Hypothalamus (tissue), 51 donors: Measurements from ENCODE around the gene CAGE1.
A peak's percentile ranks its signal among the peaks of the same experiment; 100 is the strongest.
"Not testable (repeated sequence)": the region's sequence is repeated elsewhere in the genome, so short reads cannot be mapped to it uniquely, and the experiment has no call there.

Experiments
- DNase-seq, 51 donors: peaks; one replicate each; lab custom pipeline; 2025; lab: John Stamatoyannopoulos, UW

CAGE1 gene

DNA sequence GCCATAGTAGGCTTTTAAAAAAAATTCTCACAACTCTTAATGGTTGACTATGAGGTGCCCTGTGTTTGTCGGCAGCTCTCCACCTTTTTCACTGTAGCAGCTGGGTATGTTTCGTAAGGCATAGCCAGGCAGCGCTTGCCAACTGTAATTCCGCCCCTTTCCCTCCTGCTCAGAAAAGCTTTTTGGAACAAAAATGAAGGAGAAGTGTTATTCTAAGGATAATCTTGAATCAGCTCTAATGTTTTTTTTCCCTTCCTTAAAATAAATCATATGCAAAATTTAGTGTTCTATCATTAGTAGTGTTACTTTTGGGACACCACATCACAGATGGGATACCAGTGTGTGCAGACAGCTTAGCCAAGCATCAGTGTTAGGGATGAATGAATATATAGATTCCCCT is 21.3 kb upstream of the CAGE1 start:
- no peak for DNase-seq

DNA sequence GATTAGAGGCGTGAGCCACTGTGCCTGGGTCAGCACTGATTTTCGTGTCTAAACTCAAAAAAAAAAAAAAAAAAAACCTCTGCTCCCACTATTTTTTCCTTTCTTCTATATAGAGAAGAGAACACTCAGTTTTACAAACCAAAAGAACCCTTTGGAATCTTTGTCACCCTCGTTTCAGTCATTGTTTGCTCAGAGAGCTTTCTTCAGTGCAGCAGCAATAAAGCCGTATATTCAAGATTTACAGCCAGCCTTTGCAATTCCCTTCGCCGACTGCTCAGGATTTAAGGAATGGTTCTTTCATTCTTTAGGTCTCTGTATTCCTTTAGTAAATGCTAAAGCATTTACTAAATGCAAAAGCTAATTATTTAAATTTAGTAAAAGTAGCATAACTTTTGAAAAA is 20.2 kb upstream of the CAGE1 start:
- DNase-seq: no peak

DNA sequence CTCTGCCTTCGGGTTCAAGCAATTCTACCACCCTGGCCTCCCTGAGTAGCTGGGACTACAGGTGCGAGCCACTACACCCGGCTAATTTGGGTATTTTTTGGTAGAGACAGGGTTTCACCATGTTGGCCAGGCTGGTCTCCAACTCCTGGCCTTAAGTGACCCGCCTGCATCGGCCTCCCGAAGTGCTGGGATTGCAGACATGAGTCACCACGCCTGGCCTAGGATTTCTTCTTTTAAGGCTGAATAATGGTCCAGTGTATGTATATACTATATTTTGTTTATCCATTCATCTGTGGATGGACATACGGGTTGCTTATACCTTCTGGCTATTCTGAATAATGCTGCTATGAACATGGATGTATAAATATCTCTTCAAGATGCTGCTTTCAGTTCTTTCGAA is 17.2 kb upstream of the CAGE1 start:
- DNase-seq: no peak

DNA sequence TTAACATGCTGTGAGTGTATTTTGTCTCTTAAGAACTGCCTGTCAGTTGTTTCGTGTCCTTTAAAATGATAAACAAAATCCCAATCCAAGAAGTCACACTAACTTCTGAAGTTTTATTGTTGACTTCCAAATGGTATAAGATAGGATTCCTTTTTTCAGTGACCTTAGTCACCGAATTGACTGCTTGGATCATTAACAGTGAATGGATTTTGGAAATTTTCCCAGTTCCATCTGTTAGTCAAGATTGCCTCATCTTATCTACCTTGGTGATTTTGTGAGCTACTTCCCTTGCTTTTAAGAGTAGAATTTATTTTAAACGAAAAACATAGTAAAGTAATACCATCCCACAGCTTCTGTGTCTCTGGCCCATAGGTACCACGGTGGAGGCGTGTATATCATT is 15.0 kb upstream of the CAGE1 start:
- DNase-seq: no peak

DNA sequence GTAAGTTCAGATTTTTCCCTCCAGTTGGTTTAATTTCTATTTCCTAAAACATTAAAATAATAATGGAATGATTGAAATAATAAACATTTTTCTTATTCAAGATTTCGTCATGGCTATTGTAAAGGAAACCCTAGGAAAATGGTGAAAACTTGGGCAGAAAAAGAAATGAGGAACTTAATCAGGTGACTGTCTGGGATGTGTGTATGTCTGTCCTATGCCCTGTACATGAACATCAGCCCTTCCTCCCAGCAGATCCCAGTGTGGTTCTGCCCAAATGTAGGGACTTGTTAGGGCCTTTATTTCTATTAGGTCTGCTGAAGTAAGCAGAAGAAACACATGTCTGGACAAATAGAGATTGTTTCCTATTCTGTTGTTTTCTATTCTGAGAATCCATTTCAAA is 13.2 kb upstream of the CAGE1 start:
- no peak for DNase-seq

DNA sequence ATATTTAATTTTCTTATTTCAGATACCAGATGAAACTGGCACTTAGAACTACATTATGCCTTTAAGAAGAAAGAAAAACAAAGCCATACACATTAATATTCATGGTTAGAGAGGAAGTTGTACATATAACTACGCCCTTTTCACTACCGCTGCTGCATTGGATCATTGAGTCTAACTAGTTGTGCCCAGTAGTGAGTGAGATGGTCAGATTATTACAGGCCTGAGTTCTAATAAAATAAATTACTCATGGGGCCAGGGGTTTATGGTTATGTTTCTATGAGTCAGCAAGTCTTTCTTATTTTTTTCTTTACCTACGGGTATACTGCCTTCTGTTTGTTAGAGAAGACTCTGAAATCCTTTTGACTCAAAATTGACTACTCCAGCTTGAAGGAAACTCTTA is 11.5 kb upstream of the CAGE1 start:
- DNase-seq: no peak

DNA sequence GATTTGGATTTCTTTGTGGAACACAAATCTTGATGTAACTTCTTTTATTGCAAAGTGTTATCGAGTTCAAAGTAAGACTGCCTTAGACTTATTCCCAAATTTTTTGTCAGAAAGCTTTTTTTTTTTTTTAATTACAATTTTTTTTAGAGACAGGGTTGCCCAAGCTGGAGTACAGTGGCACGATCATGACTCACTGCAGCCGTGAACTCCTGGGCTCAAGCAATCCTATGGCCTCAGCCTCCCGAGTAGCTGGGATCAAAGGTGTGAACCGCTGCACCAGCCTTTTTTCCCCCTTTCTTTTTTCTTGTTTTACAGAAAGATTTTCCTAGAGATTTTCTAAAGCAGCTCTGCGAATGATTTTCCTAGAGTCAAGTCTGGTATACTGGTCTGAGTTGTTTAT is 2.9 kb upstream of the CAGE1 start:
- DNase-seq: no peak

DNA sequence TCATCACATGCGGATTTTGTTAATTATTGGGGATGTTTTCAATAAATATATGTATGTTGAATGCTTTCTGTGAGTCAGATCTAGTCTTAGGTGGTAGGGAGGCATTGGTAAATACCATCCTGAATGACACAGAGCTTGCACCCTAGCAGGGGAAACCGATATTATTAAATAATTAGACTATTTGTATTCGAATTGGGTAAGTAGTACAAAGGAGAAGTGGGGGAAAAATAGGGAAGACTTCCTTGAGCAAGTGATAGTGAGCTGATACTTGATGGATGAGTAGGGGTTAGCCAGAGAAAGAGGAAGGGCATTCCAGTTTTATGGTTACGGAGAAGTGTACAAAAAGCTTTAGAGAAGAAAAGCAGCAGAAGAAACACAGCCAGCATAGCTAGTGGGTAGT is 1.6 kb upstream of the CAGE1 start:
- DNase-seq: no peak

DNA sequence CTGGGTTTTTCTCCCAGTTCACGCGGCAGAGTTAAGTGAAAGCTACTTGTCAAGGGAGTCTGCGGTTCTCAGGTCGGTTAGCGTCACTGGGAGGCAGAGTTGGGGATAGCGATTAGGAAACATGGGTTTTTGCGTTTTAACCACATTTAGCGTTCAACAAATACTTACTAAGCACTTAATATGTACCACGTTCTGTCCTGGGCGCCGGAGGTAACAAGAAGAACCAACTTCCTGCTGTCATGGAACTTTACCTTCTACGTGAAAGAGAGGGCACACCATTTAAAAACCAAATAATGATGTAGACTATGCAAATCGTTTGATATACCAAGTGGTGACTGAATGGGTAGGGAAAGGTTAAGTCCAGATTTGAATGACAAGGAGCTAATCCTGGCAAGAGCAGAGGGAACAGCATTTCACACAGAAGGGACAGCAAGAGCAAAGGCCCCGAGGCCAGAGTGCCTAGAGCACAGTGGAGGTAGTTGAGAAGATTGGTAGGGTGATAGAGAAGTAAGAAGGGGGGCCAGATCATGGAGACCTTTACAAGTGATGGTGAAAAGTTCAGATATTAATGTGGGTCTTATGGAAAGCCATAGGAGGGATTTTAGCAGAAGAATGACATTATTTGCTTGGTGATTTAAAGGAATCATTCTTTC is 810 bp upstream of the CAGE1 start:
- no peak for DNase-seq

DNA sequence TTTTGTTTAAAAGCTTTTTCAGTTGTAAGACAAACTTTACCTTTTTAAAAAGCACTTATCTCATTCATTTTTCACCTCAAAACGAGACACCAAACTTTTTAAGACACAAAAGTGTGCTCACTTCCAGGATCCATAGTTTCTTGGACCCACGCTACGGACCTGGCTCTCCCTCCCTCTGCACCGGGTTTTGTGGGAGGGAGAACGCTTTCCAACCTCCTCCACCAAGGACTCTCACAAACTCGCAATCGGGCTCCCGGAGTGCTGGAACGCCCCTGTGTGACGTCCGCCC is 436 bp downstream of the CAGE1 start:
- peak in 2 of 51 donors; percentile 39 to 47 for DNase-seq

DNA sequence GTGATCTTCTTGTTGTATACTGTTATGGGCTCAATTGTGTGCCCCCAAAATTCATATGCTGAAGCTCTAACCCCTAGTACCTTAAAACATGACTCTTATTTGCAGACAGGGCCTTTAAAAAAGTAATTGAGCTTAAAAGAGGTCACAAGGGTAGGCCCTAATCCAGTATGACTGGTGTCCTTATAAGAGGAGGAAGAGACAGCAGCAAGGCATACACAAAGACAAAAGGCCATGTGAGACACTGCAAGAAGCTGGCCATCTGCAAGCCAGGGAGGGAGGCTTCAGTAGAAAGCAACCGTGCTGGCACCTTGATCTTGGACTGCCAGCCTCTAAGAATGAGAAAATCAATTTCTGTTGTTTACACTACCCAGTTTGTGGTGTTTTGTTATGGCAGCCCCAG is 8.4 kb downstream of the CAGE1 start:
- no peak for DNase-seq

DNA sequence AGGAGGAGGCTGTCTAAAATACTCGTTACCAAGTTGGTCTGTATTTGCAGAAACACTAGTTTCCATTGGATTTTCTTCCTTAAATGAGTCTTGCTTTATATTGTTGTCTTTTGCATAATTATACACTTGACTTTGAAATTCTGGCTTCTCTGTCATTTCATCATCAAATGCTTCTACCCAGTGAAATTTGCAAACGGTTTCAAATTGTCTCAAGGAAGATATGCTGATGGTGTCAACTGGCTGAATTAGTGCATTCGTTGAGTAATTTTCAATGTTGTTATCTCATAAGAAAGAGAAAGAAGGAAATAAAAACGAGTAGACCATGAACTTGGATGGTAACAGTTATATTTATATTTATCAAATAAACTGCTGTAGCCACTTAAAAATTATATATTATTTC is 10.8 kb downstream of the CAGE1 start:
- no peak for DNase-seq

DNA sequence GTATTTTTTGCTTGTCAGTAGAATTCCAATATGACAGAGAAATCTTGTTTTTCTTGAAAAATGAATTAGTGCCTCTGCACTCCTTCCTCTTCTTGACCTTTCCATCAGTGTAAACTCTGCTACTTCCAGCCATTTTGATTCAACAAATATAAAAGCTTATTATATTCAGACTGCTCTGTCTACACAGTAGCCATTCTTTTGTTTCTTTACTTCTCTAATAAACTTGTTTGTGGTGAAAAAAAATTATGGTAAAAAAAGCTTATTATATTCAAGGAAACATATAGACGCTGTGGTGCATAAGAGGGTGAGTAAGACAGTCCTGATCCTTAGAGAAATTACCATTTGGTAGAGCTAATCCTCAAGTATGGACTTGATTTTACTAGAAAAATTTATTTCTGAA is 11.6 kb downstream of the CAGE1 start:
- DNase-seq: no peak

DNA sequence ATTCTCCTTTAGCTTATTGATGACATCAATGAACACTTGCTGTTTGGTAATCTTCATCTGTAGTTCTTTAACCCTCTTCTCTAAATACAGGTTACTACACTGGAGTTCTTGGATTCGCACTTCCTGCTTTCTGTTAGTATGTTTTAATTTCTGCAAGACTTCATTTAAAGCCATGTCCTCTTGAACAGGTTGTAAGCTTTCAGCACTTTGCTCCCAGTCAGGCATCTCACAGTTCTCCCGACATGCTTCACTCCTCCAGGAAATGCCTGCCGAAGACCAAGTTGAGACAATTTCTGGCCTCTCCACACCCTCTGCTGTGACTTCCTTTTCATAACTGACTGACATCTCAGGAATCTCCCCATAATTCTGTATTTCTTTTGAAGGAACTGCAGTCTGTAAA is 15.8 kb downstream of the CAGE1 start:
- no peak for DNase-seq

DNA sequence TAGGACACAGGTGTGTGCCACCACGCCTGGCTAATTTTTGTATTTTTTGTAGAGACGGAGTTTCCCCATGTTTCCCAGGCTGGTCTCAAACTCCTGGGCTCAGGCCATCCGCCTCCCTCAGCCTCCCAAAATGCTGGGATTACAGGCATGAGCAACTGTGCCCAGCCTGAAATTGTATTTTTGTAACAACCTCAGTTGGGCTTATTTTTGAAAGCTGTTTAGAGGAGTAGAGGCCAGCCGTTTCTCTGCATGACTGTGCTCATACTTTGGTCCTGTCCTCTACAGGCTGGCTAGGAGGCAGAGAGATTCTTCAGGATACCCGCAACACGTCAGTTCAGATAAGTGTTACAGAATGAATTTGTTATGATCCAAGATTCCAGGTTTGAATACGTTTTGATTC is 22.1 kb downstream of the CAGE1 start:
- DNase-seq: no peak

DNA sequence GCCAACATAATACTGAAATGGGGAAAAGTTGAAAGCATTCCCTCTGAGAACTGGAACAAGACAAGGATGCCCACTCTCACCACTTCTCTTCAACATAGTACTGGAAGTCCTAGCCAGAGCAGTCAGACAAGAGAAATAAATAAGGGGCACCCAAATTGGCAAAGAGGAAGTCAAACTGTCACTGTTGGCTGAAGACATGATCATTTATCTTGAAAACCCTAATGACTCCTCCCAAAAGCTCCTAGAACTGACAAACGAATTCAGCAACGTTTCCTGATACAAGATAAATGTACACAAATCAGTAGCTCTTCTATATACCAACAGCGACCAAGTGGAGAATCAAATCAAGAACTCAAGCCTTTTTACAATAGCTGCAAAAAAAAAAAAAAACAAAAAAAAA is 37.6 kb downstream of the CAGE1 start:
- not testable (repeated sequence) for DNase-seq

DNA sequence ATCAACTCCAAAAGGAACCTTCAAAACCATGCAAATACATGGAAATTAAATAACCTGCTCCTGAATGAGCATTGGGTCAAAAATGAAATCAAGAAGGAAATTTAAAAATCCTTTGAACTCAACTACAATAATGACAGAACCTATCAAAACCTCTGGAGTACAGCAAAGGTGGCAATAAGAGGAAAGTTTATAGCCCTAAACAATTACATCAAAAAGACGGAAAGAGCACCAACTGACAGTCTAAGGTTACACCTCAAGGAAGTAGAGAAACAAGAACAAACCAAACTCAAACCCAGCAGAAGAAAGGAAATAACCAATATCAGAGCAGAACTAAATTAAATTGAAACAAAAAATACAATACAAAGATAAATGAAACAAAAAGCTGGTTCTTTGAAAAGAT is 39.0 kb downstream of the CAGE1 start:
- DNase-seq: not testable (repeated sequence)

DNA sequence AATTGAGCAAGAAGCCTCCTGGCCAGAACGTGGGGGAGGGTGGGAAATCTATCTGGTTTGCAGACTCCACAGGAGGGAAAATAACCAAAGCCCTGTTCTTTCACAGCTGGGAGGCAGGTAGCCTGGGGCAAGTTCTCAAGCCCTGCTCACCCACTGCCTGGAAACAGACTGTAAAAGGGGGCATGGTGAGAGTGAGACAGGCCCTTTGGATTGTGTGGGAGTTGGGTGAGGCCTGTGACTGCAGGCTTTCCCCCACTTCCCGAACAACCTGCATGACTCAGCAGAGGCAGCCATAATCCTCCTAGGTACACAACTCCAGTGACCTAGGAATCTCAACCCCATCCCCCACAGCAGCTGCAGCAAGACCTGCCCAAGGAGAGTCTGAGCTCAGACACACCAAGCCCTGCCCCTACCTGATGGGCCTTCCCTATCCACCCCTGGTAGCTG is 42.0 kb downstream of the CAGE1 start:
- not testable (repeated sequence) for DNase-seq

DNA sequence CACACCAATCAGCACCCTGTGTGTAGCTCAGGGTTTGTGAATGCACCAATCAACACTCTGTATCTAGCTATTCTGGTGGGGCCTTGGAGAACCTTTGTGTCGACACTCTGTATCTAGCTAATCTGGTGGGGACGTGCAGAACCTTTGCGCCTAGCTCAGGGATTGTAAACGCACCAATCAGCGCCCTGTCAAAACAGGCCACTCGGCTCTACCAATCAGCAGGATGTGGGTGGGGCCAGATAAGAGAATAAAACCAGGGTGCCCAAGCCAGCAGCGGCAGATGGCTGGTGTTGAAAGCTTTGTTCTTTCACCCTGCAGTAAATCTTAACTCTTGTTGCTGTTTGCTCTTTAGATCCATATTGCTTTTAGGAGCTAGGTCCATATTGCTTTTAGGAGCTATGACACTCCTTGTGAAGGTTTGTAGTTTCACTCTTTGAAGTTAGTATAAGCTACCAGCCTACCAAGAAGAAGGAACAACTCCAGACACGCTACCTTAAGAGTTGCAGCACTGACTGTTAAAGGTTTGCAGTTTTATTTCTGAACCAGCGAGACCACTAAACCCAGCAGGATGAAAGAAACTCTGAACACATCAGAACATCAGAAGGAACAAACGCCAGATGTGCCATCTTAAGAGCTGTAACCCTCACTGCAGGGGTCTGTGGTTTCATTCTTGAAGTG is 44.6 kb downstream of the CAGE1 start:
- not testable (repeated sequence) for DNase-seq

DNA sequence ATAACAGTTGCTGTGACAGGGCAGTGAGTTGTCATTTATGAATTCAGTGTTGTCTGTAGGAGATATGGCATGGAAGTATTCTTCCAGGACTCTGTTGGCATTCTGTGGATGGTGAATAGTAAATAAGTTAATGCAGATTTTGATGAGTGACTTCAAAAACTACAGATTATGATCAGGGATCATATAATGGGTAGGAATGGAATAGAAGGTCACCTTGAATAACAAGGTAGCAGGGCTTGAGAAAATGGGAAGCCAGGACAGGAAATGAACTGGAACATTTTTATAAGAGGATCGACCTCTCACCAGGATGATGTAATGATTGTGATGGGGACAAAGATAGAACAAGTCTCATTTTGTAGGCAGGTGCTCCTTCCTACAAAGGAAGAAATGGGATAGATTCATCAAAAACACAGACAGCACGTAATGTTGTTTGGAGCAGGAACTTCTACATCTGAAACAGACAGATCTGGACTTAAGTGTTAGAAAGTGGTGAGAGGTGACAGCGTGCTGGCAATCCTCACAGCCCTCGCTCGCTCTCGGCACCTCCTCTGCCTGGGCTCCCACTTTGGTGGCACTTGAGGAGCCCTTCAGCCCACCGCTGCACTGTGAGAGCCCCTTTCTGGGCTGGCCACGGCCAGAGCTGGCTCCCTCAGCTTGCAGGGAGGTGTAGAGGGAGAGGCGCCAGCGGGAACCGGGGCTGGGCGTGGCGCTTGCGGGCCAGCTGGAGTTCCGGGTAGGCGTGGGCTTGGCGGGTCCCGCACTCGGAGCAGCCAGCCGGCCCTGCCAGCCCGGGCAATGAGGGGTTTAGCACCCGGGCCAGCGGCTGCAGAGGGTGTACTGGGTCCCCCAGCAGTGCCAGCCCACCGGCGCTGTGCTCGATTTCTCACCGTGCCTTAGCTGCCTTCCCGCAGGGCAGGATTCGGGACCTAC is 45.7 kb downstream of the CAGE1 start:
- DNase-seq: no peak

DNA sequence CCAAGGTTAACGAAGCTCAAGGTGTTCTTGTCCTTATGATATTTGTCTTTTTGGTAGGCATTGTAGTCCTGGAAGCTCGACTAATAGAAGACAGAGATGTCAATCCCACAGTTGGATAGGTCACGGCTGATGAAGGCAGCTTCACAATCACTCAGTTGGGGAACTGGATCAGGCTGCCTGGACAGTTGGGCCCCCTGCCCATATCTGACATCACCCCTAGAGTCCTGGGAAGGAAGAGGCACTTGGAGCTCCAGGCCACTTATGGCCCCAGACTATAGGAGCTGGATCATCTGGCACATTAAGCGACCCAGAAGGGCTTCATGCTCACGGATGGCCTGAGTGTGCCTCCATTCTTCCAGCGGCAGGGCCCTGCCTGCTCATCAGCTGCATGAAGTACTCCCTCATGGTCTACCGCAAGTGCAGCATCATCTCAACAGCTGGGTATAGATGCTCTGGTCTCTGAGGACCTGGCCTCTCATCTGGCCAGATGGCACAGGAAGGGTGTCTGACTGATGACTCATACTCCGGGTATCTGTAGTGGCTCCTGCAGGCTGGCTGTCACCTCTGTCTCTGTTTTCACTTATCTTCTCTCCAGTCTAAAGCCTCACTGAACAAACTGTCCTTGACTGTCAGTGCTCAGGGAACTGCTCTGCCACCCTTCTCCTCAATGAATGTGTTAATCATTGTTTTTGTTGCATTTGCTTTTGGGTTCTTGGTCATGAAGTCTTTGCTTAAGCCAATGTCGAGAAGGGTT is 47.4 kb downstream of the CAGE1 start:
- no peak for DNase-seq
